PC-3 (cell line): Measurements from ENCODE around the gene PNMA1. TPM values are rescaled to one million over a fixed set of nuclear protein-coding genes. Genes with fewer than 3 reads are reported as not detected.

Source experiments
- ATAC-seq: fragments of 200-7000 bp; cut with Tn5 transposase; 2 replicates; pipeline ENCODE4 v1.9.1; 2020; ENCODE audit warnings: mild to moderate bottlenecking, moderate library complexity
- BruUV-seq: library from RNA; stranded (reverse); fragments of 400-500 nt; replicated peaks from 2 replicates; lab custom pipeline; 2021; lab: Mats Ljungman, UMichigan
- CTCF ChIA-PET: fragments of 300-600 bp; sonication (Branson Sonifier 250); formaldehyde crosslinking; loops from one replicate; lab custom pipeline; 2022; ENCODE audit warnings: antibody characterized with exemption; lab: Charles Lee
- POLR2A ChIA-PET: fragments of 300-600 bp; sonication (Branson Sonifier 250); formaldehyde crosslinking; loops from one replicate; lab custom pipeline; 2022; ENCODE audit warnings: antibody characterized with exemption; ENCODE audit not compliant: unreplicated experiment; lab: Charles Lee
- DNase-seq: peaks from one replicate; pipeline ENCODE4 v3.0.0-alpha.2; 2015
- H2AFZ ChIP-seq: fragments of 300-600 bp; sonication (generic); 2 replicates; pipeline ENCODE4 v1.6.0; 2016; ENCODE audit warnings: antibody characterized with exemption, low read length
- H3F3A ChIP-seq: fragments of 300-600 bp; sonication (generic); one replicate; pipeline ENCODE4 v1.6.0; 2017; ENCODE audit warnings: antibody characterized with exemption, low read length, control low read depth, mild to moderate bottlenecking; ENCODE audit not compliant: unreplicated experiment
- H3K27ac ChIP-seq: fragments of 300-600 bp; sonication (generic); 2 replicates; pipeline ENCODE4 v1.5.1; 2016; ENCODE audit warnings: mild to moderate bottlenecking, low read length
- H3K27me3 ChIP-seq: fragments of 300-600 bp; sonication (generic); 2 replicates; pipeline ENCODE4 v1.6.1; 2016; ENCODE audit warnings: low read length, mixed read lengths
- H3K36me3 ChIP-seq: fragments of 300-600 bp; sonication (generic); 2 replicates; pipeline ENCODE4 v1.6.1; 2016; ENCODE audit warnings: low read depth, mixed run types, low read length, mixed read lengths
- H3K4me1 ChIP-seq: fragments of 300-600 bp; sonication (generic); 2 replicates; pipeline ENCODE4 v1.5.1; 2016; ENCODE audit warnings: low read length; ENCODE audit not compliant: insufficient read depth
- H3K4me2 ChIP-seq: fragments of 300-600 bp; sonication (generic); 2 replicates; pipeline ENCODE4 v1.6.0; 2016; ENCODE audit warnings: low read length
- H3K4me3 ChIP-seq: fragments of 300-600 bp; sonication (generic); 2 replicates; pipeline ENCODE4 v1.5.1; 2016; ENCODE audit warnings: mild to moderate bottlenecking, low read length, mixed read lengths
- H3K79me2 ChIP-seq: fragments of 300-600 bp; sonication (generic); 2 replicates; pipeline ENCODE4 v1.6.1; 2017; ENCODE audit warnings: low read length, mixed read lengths
- H3K9ac ChIP-seq: fragments of 300-600 bp; sonication (generic); 2 replicates; pipeline ENCODE4 v1.6.0; 2016; ENCODE audit warnings: mild to moderate bottlenecking, low read length
- H3K9me2 ChIP-seq: fragments of 300-600 bp; sonication (generic); replicated peaks from 2 replicates; pipeline ENCODE4 v1.6.1; 2016; ENCODE audit warnings: mixed run types, low read length, mixed read lengths
- H3K9me3 ChIP-seq: fragments of 300-600 bp; sonication (generic); 2 replicates; pipeline ENCODE4 v1.6.1; 2016; ENCODE audit warnings: low read length, mixed read lengths
- H4K20me1 ChIP-seq: fragments of 300-600 bp; sonication (generic); 2 replicates; pipeline ENCODE4 v1.6.1; 2016; ENCODE audit warnings: low read length, mixed read lengths
- CTCF ChIP-seq: fragments of 300-600 bp; sonication (generic); conservative IDR thresholded peaks from 2 replicates; pipeline ENCODE4 v1.5.1; 2017; ENCODE audit warnings: antibody characterized with exemption, low read depth, mild to moderate bottlenecking, low read length
- EZH2 ChIP-seq: fragments of 300-600 bp; sonication (generic); IDR thresholded peaks from one replicate; pipeline ENCODE4 v1.6.1; 2017; ENCODE audit warnings: antibody characterized with exemption, mild to moderate bottlenecking, low read length; ENCODE audit not compliant: unreplicated experiment
- EZH2phosphoT487 ChIP-seq: fragments of 300-600 bp; sonication (generic); IDR thresholded peaks from 2 replicates; pipeline ENCODE4 v1.6.1; 2018; ENCODE audit warnings: mild to moderate bottlenecking, antibody characterized with exemption, low read length, borderline replicate concordance
- intact Hi-C: fragments of 100-400 bp; cut with micrococcal nuclease; formaldehyde crosslinking; loops from 2 replicates; pipeline ENCODE4 v1.9.0; 2023
- total RNA-seq: library from RNA; depleted of rRNA; stranded (reverse); fragments of >200 nt; gene quantifications from 2 replicates; pipeline ENCODE4 v1.2.3, GENCODE V29; 2014

Gene PNMA1
- total RNA-seq, 1 experiment from 2014 or later, result 30.8 TPM

- no peaks in the 10 kb centered on the region for H3K9me2 ChIP-seq
- H3K79me2 ChIP-seq, result no peaks in the 10 kb centered on the region
- no TSS peak for BruUV-seq
- H4K20me1 ChIP-seq, result no peaks in the 10 kb centered on the region
- no peak overlapping the region for H2AFZ ChIP-seq
- no peaks in the 10 kb centered on the region for H3K27me3 ChIP-seq
- no peak overlapping the region for H3K9ac ChIP-seq
- no peak overlapping the region for H3K27ac ChIP-seq
- POLR2A ChIA-PET, result no interaction called here
- peaks cover 6% of the 10 kb centered on the region for H3F3A ChIP-seq
- peaks cover 27% of the 10 kb centered on the region for H3K4me1 ChIP-seq
- H3K4me2 ChIP-seq, result no peak overlapping the region
- CTCF ChIA-PET, result no interaction called here
- ATAC-seq (no peak), DNase-seq (peak; percentile 1)
- no peaks in the 10 kb centered on the region for H3K9me3 ChIP-seq
- no peak overlapping the region for H3K4me3 ChIP-seq
- H3K36me3 ChIP-seq, result peaks cover 53% of the 10 kb centered on the region
- intact Hi-C loops, result loop anchor here (10.0 kb wide), 1 partner anchor 314 kb away; no protein-coding TSS in a partner anchor
- TF ChIP-seq EZH2 (no peak), EZH2phosphoT487 (no peak), CTCF (no peak)
These were observed 6.5 kb upstream of the PNMA1 start for GRCh38 chr14:73720636-73721035.

- no peaks in the 10 kb centered on the region for H3K27me3 ChIP-seq
- no peaks in the 10 kb centered on the region for H3K9me3 ChIP-seq
- H3K4me3 ChIP-seq, result no peak overlapping the region
- H2AFZ ChIP-seq, result no peak overlapping the region
- H3K27ac ChIP-seq, result no peak overlapping the region
- POLR2A ChIA-PET, result no interaction called here
- H3K9ac ChIP-seq, result no peak overlapping the region
- peaks cover 27% of the 10 kb centered on the region for H3K4me1 ChIP-seq
- H4K20me1 ChIP-seq, result no peaks in the 10 kb centered on the region
- intact Hi-C loops, result loop anchor here (10.0 kb wide), 1 partner anchor 315 kb away; no protein-coding TSS in a partner anchor
- DNase-seq, result peak; percentile 0
- no peaks in the 10 kb centered on the region for H3K9me2 ChIP-seq
- peaks cover 45% of the 10 kb centered on the region for H3K36me3 ChIP-seq
- no TSS peak for BruUV-seq
- no peak for ATAC-seq
- no peaks in the 10 kb centered on the region for H3K79me2 ChIP-seq
- no peak for TF ChIP-seq EZH2
- TF ChIP-seq EZH2phosphoT487, result no peak
- no peak for TF ChIP-seq CTCF
- CTCF ChIA-PET, result interaction anchor here (0.6 kb wide), 1 partner anchor 29 kb away, joined by 11 read pairs; no protein-coding TSS in a partner anchor
- H3F3A ChIP-seq, result peaks cover 8% of the 10 kb centered on the region
- H3K4me2 ChIP-seq, result no peak overlapping the region
These were observed 5.6 kb upstream of the PNMA1 start for GRCh38 chr14:73719791-73720190.

- Histone ChIP-seq H2AFZ (no peak overlapping the region), H3K4me2 (no peak overlapping the region), H3K27ac (no peak overlapping the region), H3F3A (peaks cover 5% of the 10 kb centered on the region), H3K4me3 (no peak overlapping the region), H3K4me1 (peaks cover 27% of the 10 kb centered on the region), H3K9me2 (no peaks in the 10 kb centered on the region), H3K27me3 (no peaks in the 10 kb centered on the region), H3K9ac (no peak overlapping the region), H3K79me2 (no peaks in the 10 kb centered on the region), H4K20me1 (no peaks in the 10 kb centered on the region), H3K9me3 (no peaks in the 10 kb centered on the region), H3K36me3 (peaks cover 44% of the 10 kb centered on the region)
- ATAC-seq (no peak), DNase-seq (peak; percentile 1)
- intact Hi-C loops, result no loop called here
- CTCF ChIA-PET, result interaction anchor here (0.6 kb wide), 1 partner anchor 30 kb away, joined by 11 read pairs; no protein-coding TSS in a partner anchor
- POLR2A ChIA-PET, result no interaction called here
- TF ChIP-seq EZH2phosphoT487 (no peak), CTCF (no peak), EZH2 (no peak)
- no TSS peak for BruUV-seq
These were observed 5.2 kb upstream of the PNMA1 start for GRCh38 chr14:73719361-73719760.
